Measurements from ENCODE around the gene EPS8L3.
"Not testable (repeated sequence)": the region's sequence is repeated elsewhere in the genome, so short reads cannot be mapped to it uniquely, and the experiment has no call there.

DNA sequence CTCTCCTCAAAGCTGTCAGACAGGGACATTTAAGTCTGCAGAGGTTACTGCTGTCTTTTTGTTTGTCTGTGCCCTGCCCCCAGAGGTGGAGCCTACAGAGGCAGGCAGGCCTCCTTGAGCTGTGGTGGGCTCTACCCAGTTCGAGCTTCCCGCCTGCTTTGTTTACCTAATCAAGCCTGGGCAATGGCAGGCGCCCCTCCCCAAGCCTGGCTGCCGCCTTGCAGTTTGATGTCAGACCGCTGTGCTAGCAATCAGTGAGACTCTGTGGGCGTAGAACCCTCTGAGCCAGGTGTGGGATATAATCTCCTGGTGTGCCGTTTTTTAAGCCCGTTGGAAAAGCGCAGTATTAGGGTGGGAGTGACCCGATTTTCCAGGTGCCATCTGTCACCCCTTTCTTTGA, 15.4 kb downstream of the EPS8L3 start:
- not testable (repeated sequence) for TF ChIP-seq CTCF, POLR2A (IDR thresholded peaks at IDR 0.05)
